Measurements from ENCODE around the gene EMC10.
A peak's percentile ranks its signal among the peaks of the same experiment; 100 is the strongest.

Gene EMC10

DNA sequence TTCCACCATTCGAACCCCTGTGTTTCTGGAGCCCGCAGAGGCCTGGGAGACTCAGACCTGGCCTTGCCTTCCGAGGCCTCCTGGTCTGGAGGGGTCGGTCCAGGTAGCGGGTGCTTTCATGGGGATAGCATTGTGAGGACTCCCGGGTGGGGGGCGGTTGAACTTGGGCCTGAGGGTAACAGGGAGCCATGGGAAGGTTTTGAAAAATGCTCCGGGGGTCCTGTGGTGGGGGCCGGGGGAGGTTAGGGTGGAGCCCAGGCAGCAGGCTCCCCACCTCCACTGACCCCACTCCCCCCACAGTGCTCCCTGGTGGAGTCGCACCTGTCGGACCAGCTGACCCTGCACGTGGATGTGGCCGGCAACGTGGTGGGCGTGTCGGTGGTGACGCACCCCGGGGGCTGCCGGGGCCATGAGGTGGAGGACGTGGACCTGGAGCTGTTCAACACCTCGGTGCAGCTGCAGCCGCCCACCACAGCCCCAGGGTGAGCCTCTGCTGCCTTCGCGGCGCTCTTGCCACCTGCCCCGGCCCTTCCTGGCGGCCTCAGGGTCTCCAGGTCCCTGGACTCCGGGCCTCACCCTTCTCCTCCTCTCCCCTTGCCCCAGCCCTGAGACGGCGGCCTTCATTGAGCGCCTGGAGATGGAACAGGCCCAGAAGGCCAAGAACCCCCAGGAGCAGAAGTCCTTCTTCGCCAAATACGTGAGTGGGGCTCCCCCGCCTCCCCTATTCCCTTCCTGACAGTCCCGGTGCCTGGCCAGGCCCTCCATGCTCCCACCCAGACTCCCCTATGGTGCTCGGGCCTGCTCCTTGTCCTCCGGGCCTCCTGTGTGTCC, 4.2 kb downstream of the EMC10 start:
- DNase-seq, result no peak

DNA sequence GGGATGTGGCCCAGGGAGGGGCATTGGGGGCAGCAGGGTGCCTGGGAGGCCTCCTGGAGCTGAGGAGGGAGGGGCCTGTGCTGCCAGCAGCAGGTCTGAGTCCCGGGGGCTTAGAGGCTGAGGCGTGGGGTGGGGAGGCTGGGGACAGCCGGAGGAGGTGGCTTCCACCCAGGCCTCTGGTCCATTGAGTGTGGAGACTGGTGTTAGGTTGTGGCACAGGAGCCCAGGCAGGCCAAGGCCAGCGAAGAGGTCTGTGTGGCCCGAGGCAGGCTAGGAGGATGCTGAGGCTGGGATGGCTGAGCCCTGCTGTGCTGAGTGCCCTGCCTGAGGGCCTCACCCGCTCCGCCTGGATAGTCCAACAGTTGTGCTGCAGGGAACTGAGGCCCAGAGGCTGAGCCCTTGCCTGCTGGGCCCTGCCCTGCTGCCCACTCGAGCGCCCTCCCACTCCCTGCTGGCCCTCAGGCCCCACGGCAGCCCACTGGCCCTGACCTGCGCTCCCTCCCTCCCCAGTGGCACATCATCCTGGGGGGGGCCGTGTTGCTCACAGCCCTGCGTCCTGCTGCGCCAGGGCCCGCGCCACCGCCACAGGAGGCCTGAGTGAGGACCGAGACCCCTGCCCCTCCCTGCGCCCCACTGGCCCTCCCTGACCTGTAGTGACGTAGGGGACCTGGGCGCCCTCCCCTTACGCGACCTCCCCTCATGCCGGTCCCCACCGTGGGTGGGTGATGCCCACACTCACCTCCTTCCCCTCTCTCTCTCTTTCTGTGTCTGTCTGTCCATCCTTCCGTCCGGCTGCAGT, 5.2 kb downstream of the EMC10 start:
- DNase-seq, result no peak

DNA sequence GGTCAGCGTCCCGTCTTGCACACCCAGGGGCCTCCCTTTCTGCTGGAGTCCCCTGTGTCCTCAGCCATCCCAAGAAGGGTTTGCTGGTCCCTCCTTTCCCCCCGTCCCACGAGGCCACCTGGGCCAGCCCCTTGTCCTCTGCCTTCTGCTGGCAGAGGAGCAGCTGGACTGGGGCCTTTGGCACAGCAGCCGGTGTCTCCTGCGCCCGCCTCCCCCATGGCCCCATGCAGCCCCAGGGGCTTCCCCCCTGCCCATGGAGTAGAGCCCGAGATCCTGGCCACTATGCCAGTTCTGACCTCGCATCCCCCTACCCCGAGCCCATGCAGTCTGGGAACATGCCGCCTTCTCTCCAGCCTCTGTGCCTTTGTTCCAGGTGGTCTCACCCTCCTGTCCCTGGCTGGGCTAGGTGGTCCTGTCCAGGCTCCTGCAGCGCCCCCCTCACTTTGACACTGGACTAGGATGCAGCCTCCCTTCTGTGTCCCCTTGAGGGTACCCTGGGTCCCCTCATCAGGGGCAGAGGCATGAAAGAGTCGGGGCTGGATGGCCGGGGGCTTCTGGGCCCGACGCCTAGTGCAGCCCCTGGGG, 6.1 kb downstream of the EMC10 start:
- no peak for DNase-seq

DNA sequence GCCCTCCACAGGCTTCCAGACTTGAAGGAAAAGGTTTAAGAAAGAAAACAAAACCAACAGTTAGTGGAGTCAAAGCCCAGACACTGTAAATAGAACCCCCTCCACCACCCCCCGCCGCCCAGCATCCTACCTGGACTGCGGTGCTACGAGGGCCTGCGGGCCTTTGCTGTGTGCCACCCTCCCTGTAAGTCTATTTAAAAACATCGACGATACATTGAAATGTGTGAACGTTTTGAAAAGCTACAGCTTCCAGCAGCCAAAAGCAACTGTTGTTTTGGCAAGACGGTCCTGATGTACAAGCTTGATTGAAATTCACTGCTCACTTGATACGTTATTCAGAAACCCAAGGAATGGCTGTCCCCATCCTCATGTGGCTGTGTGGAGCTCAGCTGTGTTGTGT, 6.6 kb downstream of the EMC10 start:
- DNase-seq, result no peak

DNA sequence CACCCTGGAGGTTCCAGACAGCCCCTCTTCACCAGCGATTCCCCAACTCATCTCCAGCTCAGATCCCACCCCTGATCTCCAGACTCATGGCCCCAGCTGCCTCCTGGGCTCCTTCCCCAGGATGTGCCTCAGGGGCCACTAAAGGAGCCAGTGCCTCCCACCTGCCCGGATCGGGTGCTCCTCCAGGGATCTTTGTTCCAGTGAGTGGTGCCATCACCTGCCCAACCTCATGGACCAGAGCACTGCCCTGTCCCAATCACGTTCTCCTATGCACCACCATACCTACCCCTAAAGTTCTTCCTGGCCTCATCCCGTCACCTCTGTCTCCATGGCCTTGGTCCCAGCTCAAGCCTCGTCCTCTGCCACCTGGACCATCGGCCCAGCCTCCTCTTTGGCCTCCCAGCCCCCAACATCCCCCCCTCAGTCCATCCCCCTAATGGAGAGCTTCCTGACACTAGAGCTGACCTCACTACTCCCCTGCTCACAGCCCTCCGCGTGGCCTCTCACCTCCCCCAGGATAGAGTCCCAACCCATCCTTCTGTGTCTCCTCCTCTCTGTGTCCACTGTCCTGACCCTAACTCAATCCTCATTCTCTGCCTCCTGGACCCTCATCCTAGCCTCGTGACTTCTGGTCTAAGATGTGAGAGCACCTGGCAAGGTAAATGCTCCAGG, 9.1 kb downstream of the EMC10 start:
- no peak for DNase-seq

DNA sequence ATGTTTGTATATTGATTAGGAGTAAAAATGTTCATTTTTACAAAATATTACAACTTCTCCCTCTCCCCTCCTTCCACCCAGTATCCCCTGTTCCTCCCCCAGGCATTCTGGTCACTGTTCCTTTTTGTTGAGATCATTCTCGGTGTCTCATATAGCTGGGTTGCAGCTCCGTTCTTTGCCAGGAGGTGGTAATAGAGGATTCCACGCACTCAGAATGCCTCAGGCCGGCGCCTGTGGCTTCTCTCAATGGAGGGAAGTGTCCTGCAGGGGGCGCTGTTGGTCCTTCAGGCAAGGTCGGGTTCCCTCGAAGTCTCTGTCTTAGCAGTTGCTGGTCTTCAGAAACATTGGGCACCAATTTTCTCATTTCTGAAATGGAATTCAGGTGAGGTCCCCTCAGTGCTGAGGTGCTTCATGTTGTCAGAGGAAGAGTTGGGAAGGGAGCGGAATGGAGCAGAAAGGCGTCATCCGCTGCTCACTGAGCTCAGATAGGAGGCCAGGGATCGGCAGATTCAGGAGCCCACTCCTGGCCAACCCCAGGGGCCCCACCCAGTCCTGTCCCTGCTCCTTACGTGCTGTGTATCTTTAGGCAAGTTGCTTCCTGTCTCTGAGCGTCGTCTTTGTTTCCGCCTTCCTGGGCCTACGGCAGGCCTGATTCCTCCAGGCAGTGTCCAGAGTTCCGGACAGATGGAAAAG, 10.7 kb downstream of the EMC10 start:
- DNase-seq, result peak; percentile 75 to 77

DNA sequence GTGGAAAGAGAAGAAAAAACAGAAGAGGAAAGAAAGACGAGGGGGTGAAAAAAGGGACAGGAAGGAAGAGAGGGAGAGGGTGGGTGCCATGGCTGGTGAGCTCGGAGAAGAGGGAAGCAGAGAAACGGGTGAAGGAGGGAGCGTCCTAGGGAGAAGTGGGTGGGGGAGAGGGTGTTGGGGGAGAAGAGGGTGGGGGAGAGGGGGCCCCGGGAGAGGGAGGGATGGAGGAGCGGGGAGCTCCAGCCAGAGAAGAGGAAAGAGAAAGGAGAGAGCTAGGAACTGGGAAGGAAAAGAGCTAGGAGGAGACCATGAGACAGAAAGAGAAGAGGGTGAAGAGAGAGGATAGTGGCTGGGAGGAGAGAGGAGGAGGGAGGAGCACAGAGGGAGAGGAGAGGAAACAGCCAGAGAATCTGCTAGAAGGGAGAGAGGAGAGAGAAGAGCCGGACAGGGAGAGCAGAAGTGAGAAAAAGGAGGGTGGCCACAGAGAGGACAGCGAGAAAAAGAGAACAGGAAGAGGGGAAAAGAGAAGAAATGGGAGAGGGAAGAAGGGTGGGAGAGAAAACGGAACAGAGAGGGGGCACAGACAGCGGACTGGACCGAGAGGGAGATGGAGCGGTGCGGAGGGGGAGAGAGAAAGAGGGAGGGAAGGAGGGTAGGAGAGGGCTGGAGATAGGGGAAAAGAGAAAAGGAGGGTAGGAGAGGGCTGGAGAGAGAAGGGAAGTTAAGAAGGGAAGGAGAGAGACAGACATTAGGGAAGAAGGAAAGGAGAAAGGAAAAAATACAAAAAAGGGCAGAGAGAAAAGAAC, 12.3 kb downstream of the EMC10 start:
- DNase-seq, result no peak

DNA sequence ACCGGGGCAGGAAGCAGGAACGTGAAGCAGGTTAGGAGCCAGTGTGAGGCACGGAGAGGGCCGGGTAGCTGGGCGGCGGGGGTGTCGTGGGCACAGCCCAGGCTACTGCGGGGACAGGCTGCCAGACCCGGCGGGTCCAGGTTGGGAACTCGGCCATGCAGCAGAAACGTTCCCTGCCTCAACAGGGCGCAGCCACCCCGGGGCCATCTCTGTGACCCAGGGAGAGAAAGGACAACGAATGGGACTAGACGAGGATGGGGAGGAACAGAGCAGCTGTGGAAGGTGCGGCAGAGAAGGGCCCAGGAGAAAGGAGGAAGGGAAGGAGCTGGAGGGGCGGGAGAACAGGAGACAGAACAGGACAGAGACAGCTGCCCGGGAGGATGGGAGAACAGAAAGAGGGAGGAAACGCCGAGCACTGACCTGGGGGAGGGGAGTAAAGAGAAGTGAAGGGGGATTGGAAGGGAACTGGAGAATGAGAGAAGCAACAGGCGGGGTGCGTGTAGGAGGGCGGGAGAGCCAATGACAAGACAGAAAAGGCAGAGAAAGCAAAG, 13.2 kb downstream of the EMC10 start:
- DNase-seq, result no peak

DNA sequence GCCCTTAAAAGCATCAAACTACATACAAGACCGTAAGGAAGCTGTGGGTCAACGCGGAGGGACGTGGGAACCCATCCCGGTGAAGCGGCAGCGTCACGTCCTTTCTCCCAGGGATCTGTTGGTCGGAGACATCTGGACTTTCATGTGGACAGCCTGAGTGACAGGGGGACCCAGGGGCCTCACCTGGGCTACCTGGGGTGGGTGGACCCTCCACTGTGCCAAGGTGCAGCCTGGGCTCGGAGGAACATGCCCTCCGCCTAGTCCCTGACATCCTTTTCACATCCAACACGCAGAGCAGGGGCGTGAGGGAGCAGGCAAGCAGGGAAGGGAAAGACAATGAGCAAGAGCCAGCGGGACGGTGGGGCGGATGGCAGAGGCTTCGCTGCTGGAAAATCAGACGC, 14.1 kb downstream of the EMC10 start:
- no peak for DNase-seq

DNA sequence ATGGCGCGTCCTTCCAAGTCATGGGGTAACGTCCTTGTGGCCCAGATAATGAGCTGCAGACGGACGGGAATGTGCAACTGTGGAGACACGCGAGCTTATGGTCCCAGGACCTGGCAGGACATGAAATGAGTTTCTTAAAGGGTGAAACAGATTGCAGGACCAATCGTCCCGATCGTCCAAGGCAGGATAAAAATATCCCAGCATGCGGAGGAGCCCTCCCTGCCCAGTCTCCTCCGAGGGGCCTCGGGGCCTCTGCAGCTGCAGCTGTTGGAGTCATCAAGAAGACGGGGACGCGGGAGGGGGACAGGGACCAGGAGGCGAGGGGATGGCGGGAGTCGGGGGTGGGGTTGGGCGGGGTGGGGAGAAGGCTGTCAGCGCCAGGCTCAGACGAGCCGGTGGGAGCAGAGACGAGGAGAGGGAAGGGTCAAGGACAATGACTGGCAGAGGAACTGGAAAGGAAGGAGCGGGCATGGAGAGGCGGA, 14.7 kb downstream of the EMC10 start:
- DNase-seq, result no peak

DNA sequence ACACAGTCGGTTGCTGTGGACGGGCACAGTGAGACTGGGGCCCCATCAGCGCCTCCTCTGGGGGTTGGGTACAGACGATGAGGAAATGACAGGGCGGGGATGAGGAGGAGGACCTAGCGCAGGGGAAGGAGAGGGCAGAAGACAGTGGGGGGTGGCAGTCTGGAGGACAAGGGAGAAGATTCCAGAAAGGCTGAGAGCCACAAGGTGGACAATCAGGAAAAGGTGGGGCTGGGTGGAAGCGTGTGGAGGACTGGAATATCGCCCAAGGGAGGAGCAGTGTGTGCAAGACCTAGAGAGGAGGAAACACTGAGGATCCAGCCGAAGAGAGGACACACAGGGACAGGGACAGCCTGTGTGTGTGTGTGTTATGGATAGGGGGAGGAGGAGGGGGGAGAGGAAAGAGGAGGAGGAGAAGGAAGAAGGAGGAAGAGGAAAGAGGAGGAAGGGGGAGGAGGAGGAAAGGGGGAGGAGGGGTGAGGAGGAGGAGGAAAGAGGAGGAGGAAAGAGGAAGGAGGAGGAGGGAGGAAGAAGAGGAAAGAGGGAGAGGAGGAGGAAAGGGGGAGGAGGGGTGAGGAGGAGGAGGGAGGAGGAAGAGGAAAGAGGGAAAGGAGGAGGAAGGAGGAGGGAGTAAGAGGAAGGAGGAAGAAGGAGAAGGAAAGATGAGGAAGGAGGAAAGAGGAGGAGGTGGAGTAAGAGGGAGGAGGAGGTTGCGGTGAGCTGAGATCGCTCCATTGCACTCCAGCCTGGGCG, 16.2 kb downstream of the EMC10 start:
- DNase-seq, result peak; percentile 41 to 53

DNA sequence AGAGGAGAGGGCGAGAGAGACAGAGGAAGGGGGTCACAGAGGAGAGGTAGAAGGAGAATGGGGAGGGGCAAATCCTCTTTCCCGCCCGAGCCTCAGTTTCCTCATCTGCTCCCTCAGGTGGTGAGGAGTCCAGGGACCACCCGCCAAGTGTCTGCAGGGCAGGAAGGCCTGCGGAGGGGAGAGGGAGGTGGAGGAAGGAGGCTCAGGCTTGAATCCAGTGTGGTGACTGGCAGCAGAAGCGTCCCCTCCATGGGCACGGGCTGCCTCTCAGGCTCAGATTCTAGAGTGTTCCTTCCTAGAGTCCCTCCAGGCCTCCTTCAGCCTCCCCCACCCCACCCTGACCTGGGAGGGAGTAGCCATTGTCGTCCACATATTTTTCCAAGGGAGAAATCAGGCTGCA, 16.9 kb downstream of the EMC10 start:
- no peak for DNase-seq

DNA sequence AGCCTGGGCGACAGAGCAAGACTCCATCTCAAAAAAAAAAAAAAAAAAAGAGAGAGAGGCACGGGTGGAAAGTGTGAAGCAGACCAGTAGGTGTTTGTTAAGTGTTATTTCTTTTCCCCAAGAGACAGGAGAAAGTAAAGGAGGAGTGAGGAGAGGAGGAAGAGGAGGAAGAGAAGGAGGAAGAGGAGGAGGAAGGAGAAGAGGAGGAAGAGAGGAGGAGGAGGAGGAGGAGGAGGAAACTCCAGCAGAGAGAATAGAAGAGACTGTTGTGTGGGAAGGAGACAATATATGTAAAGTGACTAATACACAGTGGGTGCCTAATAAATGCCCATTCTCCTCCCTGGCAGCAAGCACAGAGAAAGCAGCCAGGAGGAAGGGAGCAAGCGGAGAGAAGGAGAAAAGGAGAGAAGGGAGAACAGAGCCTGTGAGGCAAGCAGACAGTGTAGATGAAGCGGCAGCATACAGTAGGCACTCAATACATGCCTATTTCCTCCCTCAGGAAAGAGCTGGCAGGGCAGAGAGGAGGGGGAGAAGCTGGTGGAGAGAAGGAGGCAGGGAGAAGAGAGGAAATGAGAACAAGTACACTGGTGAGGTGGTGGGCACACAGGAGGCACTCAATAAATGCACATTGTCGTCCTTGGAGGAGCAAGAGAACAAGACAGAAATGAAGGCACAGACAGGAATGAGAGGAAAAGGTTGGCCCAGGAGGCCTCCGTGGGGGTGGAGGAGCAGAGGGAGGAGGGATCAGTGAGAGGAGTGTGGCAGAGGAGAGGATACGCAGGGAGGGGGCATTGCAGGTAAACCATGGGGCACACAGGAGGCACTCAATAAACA, 18.1 kb downstream of the EMC10 start:
- DNase-seq, result no peak

DNA sequence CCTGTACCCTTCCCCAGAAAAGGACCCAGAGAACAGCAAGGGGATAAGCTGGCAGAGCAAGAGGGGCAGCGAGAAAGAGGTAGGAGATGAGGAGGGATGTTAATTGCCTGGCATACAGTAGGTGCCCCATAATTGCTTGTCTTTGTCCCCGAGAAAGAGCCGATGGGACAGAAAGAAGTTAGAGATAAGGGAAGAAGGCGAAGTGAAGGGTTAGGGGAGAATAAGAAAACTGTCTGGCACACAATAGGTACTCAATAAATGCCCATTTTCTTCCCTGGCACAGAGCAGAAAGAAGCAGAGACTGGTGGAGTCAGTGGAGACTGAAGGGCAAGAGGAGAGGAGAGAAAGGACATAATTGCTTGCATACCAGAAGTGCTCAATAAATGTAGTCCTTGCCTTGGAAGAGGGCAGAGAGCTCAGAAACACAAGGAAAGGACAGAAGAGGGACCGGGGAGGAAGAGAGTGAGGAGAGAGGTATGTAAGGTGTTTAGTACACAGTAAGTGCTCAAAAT, 18.8 kb downstream of the EMC10 start:
- no peak for DNase-seq

DNA sequence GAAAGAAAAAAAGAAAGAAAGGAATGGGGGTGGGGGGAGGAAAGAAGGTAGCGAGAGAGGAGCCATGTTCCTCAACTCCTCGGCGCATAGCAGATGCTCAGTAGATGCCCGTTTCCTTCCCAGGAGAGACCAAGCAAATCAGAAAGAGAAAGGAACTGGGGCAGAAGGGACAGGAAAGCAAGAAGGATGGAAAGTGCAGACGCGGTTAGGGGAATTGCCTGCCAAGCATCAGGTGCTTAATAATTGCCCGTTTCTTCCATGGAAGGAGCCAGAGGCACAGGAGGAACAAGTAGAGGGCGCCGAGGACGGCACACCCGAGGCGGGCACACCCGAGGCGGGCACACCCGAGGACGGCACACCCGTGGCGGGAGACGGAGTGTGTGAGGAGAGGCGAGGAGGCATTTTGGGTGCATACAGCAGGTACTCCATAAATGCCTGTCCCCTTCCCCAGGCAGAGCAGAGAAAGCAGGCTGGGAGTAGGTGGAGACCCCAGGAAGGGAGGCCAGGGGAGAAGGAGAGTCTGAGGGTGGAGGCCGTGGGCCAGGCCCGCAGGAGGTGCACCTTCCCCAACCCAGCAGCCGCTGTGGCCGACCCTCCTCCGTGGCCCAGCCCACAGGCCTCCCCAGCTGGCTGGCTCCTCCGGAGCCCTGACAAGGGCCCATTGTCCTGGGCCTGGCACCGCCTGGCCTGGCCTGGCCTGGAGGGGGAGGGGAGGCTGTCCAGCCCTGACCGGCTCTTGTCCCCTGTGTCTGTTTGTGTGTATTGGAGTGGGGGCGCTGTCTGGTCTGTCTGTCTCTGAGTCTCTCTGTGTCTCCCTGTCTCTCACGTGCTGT, 20.1 kb downstream of the EMC10 start:
- DNase-seq, result no peak

DNA sequence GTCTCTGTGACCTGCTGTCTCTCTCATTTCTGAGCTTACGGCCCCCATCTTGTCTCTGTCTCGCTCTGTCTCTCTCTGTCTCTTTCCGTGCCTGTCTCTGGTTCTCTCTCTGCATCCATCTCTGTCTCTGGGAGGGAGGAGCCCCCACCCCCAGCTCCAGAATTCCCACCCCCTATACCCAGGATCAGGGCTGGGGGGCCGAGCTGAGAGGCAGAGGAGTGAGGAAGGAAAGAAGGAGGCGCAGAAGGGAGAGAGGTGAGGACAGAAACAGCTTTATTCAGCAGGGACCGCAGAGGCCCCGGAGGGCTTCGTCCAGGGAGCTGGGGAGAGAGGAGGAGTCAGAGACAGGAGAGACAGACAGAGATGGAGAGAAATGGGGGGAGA, 20.7 kb downstream of the EMC10 start:
- no peak for DNase-seq

DNA sequence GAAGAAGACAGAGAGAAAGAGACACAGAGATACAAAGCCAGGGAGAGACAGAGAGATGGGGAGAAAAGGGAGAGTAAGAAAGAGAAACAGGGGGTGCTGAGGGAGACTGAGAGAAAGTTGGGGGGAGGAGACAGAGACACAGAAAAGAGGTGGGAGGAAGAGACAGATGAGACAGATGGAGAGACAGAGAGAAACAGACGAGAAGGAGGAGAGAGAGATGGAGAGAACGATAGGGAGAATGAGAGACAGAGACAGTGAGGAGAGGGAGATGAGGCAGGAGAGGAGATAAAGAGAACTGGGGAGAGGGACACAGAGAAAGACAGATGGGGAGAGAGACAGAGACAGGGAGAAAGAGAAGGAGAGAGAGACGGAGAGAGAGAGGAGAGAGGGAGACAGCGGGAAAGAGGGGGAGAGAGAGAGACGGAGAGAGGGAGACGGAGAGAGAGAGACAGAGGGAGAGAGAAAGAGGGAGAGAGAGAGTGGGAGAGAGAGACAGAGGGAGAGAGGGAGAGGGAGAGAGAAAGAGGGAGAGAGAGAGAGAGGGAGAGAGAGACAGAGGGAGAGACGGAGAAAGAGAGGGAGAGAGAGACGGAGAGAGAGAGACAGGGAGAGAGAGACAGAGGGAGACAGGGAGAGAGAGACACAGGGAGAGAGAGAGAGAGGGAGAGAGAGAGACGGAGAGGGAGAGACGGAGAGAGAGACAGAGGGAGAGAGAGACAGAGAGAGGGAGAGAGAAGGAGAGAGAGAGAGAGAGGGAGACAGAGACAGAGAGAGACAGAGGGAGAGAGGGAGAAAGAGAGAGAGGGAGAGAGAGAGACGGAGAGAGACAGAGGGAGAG, 22.1 kb downstream of the EMC10 start:
- no peak for DNase-seq
